ENCODE measurements around the gene CYP4Z1. TPM values are rescaled to one million over a fixed set of nuclear protein-coding genes. Genes with fewer than 3 reads are reported as not detected.
A peak's percentile ranks its signal among the peaks of the same experiment; 100 is the strongest.
"Not testable (repeated sequence)": the region's sequence is repeated elsewhere in the genome, so short reads cannot be mapped to it uniquely, and the experiment has no call there.

Gene CYP4Z1
- total and polyA plus RNA-seq, 2 donors from 2014 or later, result 0.19 to 0.22 TPM

DNA sequence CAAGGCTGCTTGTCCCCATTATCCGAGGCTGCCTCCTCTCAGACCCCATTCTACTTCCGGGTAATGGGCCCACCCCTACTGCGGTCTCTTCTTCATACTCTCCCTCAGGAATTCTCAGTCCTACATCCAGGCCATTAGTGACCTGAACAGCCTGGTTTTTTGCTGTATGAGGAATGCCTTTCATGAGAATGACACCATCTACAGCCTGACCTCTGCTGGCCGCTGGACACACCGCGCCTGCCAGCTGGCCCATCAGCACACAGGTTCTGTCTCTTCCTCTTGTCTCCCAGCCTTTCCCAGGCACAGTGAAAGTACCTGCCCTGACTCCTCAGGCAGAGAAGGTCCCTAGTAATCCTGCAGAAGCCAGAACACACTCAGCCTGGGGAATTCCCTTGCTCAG lies 76.6 kb downstream of the CYP4Z1 start:
- TF ChIP-seq, protein P1, sequence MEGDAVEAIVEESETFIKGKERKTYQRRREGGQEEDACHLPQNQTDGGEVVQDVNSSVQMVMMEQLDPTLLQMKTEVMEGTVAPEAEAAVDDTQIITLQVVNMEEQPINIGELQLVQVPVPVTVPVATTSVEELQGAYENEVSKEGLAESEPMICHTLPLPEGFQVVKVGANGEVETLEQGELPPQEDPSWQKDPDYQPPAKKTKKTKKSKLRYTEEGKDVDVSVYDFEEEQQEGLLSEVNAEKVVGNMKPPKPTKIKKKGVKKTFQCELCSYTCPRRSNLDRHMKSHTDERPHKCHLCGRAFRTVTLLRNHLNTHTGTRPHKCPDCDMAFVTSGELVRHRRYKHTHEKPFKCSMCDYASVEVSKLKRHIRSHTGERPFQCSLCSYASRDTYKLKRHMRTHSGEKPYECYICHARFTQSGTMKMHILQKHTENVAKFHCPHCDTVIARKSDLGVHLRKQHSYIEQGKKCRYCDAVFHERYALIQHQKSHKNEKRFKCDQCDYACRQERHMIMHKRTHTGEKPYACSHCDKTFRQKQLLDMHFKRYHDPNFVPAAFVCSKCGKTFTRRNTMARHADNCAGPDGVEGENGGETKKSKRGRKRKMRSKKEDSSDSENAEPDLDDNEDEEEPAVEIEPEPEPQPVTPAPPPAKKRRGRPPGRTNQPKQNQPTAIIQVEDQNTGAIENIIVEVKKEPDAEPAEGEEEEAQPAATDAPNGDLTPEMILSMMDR (IDR thresholded peaks at IDR 0.05; ENCODE audit: borderline replicate concordance, extremely low read depth, insufficient read depth), result peak; percentile 26
- intact Hi-C loops (cut with DNase I); H3K4me3 ChIP-seq (ENCODE audit: low read length in 3 of 3); H3K27ac ChIP-seq (ENCODE audit: low read depth in 2 of 2, low read length in 2 of 2); H3K4me1 ChIP-seq (ENCODE audit: control insufficient read depth in 2 of 3, insufficient read depth in 2 of 3, low read depth in 1 of 3, low read length in 3 of 3); DNase-seq; FAIRE-seq; H3K9me3 ChIP-seq (ENCODE audit: control insufficient read depth in 2 of 3, insufficient read depth in 1 of 3, low read length in 3 of 3); H3K9ac ChIP-seq (ENCODE audit: low read length in 3 of 3); H3K36me3 ChIP-seq (ENCODE audit: control insufficient read depth in 2 of 3, insufficient read depth in 3 of 3, low read length in 3 of 3); H3K27me3 ChIP-seq (ENCODE audit: control insufficient read depth, insufficient read depth, low read length): not testable (repeated sequence)

DNA sequence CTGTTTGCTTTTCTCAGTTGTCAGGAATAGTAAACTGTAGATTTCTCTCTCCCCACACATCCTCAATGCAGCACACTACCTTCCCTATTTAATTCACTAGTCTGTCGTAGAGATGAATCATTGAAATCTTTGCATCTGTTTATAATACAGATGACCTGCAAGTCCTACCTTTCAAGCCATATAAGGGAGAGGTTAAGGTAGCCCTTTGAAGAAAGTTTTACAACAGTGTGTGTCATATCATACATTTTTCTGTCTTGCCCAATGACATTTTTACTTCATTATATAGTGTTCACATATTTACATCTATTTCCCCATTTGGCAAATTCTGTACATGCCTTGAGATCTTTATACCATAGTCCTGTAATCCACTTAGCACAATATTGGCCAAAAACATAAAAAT lies 79.5 kb downstream of the CYP4Z1 start:
- H3K9me3 ChIP-seq (ENCODE audit: control insufficient read depth in 2 of 3, insufficient read depth in 1 of 3, low read length in 3 of 3); intact Hi-C loops (cut with DNase I); H3K4me3 ChIP-seq (ENCODE audit: low read length in 3 of 3); H3K9ac ChIP-seq (ENCODE audit: low read length in 3 of 3); H3K27ac ChIP-seq (ENCODE audit: low read depth in 2 of 2, low read length in 2 of 2); H3K27me3 ChIP-seq (ENCODE audit: control insufficient read depth, insufficient read depth, low read length); H3K4me1 ChIP-seq (ENCODE audit: control insufficient read depth in 2 of 3, insufficient read depth in 2 of 3, low read depth in 1 of 3, low read length in 3 of 3); FAIRE-seq; DNase-seq; H3K36me3 ChIP-seq (ENCODE audit: control insufficient read depth in 2 of 3, insufficient read depth in 3 of 3, low read length in 3 of 3): not testable (repeated sequence)

DNA sequence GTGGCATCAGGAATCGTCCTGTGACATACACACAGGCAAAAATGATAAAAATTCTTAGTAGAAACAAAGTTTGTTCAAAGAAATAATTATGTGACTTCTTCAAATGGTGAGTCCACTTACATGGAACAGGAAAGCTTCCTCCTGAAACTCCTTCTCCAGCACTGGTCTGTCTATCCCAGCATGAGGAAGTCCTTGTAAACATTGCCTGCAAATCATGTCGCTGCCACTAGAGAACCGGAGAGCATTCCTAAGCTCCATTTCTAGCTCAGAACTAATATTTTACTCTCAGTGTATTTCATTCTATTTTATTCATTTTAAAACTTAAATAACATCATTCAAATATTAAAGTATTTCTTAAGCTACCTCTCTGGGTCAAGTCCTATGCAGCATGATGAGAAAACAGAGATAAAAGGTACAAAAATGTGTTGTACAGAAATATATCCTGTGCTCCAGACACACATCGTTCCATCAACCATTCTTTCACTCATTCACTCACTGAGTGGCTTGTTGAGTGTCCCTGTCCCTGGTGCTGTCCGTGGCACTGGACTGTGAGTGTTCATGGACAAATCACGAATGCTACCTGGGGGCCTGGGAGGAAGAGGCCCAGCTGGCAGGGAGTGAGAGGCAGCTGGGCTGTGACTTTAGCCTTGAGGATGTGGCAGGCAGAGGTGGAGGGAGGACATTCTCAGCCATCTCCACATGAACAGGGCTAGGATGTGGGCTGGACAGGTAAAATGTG lies 80.2 kb downstream of the CYP4Z1 start:
- TF ChIP-seq, protein P1 (IDR thresholded peaks at IDR 0.05; ENCODE audit: borderline replicate concordance, extremely low read depth, insufficient read depth), result no peak
- H3K27ac ChIP-seq (ENCODE audit: low read depth in 2 of 2, low read length in 2 of 2), result no peak overlapping the region
- no peak for FAIRE-seq
- no peaks in the 10 kb centered on the region for H3K36me3 ChIP-seq (ENCODE audit: control insufficient read depth in 2 of 3, insufficient read depth in 3 of 3, low read length in 3 of 3)
- no peaks in the 10 kb centered on the region for H3K9me3 ChIP-seq (ENCODE audit: control insufficient read depth in 2 of 3, insufficient read depth in 1 of 3, low read length in 3 of 3)
- intact Hi-C loops (cut with DNase I), result no loop called here
- DNase-seq, result peak in 1 of 5 donors; percentile 5
- H3K9ac ChIP-seq (ENCODE audit: low read length in 3 of 3), result no peak overlapping the region
- no peak overlapping the region for H3K4me3 ChIP-seq (ENCODE audit: low read length in 3 of 3)
- no peaks in the 10 kb centered on the region for H3K4me1 ChIP-seq (ENCODE audit: control insufficient read depth in 2 of 3, insufficient read depth in 2 of 3, low read depth in 1 of 3, low read length in 3 of 3)
- H3K27me3 ChIP-seq (ENCODE audit: control insufficient read depth, insufficient read depth, low read length), result no peaks in the 10 kb centered on the region

DNA sequence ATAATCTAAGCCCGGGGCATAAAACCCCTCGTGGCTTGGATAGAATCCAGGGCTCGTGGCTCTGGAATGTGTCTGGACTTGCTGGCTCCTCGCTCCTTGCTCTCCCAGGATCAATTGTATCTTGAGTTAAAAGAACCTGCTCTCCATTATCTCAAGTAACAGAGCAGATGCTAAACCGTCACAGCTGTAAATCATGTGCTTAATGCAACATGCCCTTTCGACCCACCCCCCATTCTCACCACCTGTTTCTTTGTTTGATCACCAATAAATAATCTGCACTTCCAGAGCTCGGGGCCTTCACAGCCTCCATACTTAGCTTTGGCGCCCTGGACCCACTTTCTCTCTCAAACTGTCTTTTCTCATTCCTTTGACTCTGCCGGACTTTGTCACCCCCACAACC lies 82.1 kb downstream of the CYP4Z1 start:
- H3K9ac ChIP-seq (ENCODE audit: low read length in 3 of 3); H3K9me3 ChIP-seq (ENCODE audit: control insufficient read depth in 2 of 3, insufficient read depth in 1 of 3, low read length in 3 of 3); H3K27ac ChIP-seq (ENCODE audit: low read depth in 2 of 2, low read length in 2 of 2); H3K27me3 ChIP-seq (ENCODE audit: control insufficient read depth, insufficient read depth, low read length); H3K36me3 ChIP-seq (ENCODE audit: control insufficient read depth in 2 of 3, insufficient read depth in 3 of 3, low read length in 3 of 3); H3K4me1 ChIP-seq (ENCODE audit: control insufficient read depth in 2 of 3, insufficient read depth in 2 of 3, low read depth in 1 of 3, low read length in 3 of 3); FAIRE-seq; H3K4me3 ChIP-seq (ENCODE audit: low read length in 3 of 3); intact Hi-C loops (cut with DNase I); DNase-seq: not testable (repeated sequence)

DNA sequence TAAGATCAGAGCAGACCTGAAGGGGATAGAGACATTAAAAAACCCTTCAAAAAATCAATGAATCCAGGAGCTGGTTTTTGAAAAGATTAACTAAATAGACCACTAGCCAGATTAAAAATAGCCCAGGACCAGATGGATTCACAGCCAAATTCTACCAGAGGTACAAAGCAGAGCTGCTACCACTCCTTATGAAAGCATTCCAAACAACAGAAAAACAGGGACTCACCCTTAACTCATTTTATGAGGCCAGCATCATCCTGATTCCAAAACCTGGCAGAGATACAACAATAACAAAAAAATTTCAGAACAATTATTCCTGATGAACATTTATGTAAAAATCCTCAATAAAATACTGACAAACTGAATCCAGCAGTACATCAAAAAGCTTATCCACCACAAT lies 89.4 kb downstream of the CYP4Z1 start:
- H3K27ac ChIP-seq (ENCODE audit: low read depth in 2 of 2, low read length in 2 of 2); FAIRE-seq; H3K27me3 ChIP-seq (ENCODE audit: control insufficient read depth, insufficient read depth, low read length); H3K9me3 ChIP-seq (ENCODE audit: control insufficient read depth in 2 of 3, insufficient read depth in 1 of 3, low read length in 3 of 3); H3K4me1 ChIP-seq (ENCODE audit: control insufficient read depth in 2 of 3, insufficient read depth in 2 of 3, low read depth in 1 of 3, low read length in 3 of 3); H3K4me3 ChIP-seq (ENCODE audit: low read length in 3 of 3); DNase-seq; intact Hi-C loops (cut with DNase I); H3K36me3 ChIP-seq (ENCODE audit: control insufficient read depth in 2 of 3, insufficient read depth in 3 of 3, low read length in 3 of 3); H3K9ac ChIP-seq (ENCODE audit: low read length in 3 of 3): not testable (repeated sequence)

DNA sequence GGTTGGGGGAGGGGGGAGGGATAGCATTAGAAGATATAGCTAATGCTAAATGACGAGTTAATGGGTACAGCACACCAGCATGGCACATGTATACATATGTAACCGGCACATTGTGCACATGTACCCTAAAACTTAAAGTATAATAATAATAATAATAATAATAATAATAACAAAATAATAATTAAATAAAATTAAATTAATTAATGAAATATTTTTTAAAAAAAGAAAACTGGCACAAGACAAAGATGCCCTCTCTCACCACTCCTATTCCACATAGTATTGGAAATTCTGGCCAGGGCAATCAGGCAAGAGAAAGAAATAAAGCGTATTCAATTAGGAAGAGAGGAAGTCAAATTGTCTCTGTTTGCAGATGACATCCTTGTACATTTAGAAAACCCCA lies 90.9 kb downstream of the CYP4Z1 start:
- H3K36me3 ChIP-seq (ENCODE audit: control insufficient read depth in 2 of 3, insufficient read depth in 3 of 3, low read length in 3 of 3); DNase-seq; FAIRE-seq; H3K9ac ChIP-seq (ENCODE audit: low read length in 3 of 3); intact Hi-C loops (cut with DNase I); H3K27ac ChIP-seq (ENCODE audit: low read depth in 2 of 2, low read length in 2 of 2); H3K4me1 ChIP-seq (ENCODE audit: control insufficient read depth in 2 of 3, insufficient read depth in 2 of 3, low read depth in 1 of 3, low read length in 3 of 3); H3K9me3 ChIP-seq (ENCODE audit: control insufficient read depth in 2 of 3, insufficient read depth in 1 of 3, low read length in 3 of 3); H3K4me3 ChIP-seq (ENCODE audit: low read length in 3 of 3); H3K27me3 ChIP-seq (ENCODE audit: control insufficient read depth, insufficient read depth, low read length): not testable (repeated sequence)

Measured in kidney (tissue), 14 donors.